ENCODE results near the gene TOP1.
"Not testable (repeated sequence)": the region's sequence is repeated elsewhere in the genome, so short reads cannot be mapped to it uniquely, and the experiment has no call there.

The TOP1 gene

GRCh38 chr20:41095110-41095969 is 66.7 kb downstream of the TOP1 start:
- peak; percentile 53 to 65 for ATAC-seq

GRCh38 chr20:41098703-41099250 is 70.2 kb downstream of the TOP1 start:
- no peak for ATAC-seq

- ATAC-seq: no peak
Measured at GRCh38 chr20:41100001-41100480, 71.4 kb downstream of the TOP1 start.

DNA sequence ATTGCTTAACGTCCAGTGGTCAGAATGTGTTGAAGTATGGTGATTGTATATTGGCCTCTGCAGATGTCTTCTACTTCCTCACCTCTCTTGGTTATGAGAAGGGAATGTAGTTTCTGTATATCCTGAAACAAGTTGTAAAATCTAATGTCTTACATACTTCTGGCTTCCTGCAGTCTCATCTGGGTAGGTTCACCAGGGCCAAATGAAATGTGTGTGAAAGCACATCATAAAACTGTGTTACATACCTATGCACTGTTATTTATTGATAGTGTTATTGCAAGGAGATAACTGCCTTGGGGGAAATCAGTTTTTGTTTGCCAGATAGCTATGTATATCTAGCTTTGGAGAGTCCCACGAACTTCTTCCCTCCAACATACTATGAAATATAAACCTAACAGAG is 73.0 kb downstream of the TOP1 start:
- ATAC-seq: no peak

DNA sequence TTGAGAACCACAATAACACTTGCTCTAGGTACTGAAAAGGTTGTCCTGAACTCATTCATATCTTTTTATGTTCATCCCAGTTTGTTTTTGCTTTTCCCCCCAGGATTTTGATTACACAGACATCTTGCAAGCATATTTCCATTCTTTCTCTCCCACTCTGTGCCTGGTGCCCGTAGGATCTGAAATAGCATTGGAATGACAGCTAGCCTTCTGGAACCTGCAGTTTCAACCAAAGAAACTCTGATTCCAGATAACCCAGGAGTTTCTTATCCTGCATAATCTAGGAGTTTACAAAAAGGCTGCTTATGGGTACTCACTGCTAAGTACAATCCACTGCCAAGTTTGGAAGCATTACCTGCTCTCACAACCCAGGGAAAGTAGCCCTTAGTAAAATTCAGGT is 79.9 kb downstream of the TOP1 start:
- ATAC-seq: no peak

- no peak for ATAC-seq
Measured at GRCh38 chr20:41110012-41110411, 81.4 kb downstream of the TOP1 start.

DNA sequence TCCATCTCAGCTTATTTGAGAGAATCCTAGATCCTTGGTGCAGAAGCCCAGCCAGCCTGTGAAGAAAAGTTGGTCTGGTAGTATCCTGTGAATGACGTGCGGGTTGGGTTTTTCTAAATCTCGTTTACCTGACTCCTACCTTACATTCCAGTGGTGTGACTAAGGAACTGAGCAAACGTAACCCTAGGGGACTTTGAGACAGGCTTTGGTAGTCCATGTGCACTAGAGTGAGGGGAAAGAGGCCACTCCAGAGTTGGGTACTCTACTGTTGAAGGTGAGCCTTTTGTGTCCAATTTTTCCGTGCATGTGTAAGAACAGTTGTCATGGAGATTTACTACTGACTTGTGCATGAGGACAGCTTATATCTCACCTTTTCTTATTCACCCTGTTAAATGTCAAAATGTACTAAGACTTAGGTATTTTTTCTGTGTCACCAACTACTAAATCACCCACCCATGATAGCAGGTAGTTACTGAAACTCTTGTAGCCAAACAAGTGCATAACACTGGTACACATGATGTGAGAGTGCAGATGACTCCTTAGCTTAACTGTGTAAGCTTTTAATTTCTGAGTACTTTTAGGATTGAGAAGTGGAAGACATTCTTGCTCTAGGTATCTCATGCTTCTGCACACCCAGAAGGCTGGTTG is 82.4 kb downstream of the TOP1 start:
- ATAC-seq: peak in 1 of 2 donors; percentile 10

DNA sequence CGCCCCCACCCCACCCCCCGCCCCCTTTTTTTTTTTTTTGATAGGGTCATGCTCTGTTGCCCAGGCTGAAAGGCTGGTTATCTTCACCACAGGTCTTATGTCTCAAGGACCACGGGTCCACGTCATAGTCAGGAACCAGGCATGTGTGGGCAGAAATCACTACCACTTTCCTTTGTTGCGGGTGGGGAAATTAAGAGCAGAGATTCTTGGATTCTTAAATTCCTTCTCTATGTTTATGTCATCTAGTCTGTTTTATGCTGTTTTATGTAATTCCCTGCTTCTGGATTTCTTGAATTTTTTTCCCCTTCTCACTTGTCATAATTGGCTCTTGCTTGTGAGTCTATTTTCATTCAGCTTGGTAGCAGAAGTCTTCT is 82.9 kb downstream of the TOP1 start:
- no peak for ATAC-seq

GRCh38 chr20:41116282-41116956 is 87.8 kb downstream of the TOP1 start:
- no peak for ATAC-seq

DNA sequence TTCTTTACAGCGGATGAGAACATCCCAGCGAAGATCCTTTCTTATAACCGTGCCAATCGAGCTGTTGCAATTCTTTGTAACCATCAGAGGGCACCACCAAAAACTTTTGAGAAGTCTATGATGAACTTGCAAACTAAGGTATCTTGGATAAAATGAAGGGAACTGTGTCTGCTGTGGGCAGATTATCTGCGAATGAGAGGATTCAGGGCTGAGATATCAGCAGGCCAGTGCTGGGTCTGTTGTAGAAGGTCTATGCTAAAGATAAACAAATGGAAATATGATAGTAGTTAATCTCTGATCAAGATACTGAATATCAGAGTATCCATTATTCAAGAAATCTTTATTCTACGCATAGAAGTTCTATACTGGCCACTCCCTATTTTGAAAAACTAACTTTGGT is 89.5 kb downstream of the TOP1 start:
- ATAC-seq: not testable (repeated sequence)

DNA sequence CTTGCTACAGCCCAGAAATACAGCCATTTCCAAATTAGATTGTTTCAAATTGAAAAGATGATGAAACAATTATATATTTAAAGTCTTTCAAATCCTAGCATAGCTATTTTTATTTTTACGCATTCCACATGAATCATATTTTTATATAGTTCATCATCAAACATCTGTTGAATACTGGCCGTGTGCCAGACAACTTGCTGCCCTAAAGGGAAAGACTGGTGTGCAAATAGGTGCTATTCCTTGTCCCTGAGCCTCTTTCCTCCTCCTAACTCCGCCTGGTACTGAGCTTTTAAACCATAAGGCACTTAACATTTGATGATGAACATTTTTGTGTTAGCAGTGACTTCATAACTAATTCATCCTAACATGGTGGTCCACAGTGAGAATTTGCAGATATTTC is 90.0 kb downstream of the TOP1 start:
- no peak for ATAC-seq

DNA sequence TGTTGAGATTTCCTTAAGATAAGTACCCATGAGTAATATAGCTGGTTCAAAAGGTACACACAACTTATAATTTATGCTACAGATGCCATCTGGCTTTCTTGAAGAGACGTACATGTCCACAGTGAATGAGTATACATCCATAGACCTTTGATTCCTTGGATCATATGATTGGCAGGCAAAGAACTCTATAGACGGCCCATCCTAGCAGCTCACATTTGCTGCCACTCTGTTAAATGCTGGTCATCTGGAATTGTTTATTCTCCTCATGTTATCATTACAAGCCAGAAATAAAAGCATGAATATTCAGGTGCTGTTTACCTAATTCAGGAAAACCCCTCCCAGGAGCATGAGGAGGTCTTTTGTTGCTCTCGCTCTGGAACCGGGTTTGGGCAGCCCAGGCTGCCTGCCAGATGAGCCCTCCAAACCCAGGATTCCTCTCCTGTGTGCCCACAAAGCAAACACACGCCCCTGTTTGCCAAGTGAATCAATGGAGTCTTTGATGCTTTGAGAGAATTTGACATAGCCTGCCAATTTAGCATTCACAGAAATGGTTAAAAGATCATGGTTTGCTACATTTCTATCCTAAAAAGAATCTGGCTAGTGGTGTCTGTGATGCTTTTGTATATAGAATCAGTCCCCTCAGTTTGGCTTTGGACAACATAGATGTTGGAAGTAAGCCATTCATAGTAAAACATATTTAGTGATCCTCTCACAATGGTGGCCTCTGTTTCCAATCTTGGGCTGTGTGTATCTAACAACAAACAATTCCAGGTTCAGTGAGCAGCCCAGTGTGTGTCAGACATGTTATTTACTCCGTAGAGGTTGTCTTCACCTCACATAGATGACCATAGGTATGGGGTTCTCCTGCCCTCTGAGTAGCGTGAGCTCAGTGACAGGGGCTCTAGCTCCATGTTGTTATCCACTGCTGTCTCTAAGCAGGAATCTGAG is 91.3 kb downstream of the TOP1 start:
- ATAC-seq: no peak

DNA sequence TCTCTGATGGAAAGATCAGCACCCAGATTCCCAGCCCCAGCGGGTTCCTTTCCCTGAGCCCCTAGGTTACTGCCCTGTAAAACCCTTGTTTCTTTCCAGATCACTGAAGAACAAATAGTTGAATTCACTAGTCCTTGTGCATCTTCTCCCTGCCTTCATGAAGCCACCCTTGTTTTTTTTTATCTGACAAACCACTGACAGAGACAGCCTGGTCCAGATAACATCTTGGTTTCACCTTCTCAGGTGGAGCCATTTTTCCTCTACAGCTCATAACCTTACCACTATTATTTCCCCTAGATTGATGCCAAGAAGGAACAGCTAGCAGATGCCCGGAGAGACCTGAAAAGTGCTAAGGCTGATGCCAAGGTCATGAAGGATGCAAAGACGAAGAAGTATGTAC is 92.8 kb downstream of the TOP1 start:
- ATAC-seq: no peak

DNA sequence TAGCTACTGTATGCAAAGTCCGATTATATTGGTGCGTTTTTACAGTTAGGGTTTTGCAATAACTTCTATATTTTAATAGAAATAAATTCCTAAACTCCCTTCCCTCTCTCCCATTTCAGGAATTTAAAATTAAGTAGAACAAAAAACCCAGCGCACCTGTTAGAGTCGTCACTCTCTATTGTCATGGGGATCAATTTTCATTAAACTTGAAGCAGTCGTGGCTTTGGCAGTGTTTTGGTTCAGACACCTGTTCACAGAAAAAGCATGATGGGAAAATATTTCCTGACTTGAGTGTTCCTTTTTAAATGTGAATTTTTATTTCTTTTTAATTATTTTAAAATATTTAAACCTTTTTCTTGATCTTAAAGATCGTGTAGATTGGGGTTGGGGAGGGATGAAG is 95.0 kb downstream of the TOP1 start:
- ATAC-seq: no peak

- ATAC-seq: no peak
Measured at GRCh38 chr20:41124451-41125094, 96.0 kb downstream of the TOP1 start.

GRCh38 chr20:41125530-41126457 is 97.2 kb downstream of the TOP1 start:
- no peak for ATAC-seq

DNA sequence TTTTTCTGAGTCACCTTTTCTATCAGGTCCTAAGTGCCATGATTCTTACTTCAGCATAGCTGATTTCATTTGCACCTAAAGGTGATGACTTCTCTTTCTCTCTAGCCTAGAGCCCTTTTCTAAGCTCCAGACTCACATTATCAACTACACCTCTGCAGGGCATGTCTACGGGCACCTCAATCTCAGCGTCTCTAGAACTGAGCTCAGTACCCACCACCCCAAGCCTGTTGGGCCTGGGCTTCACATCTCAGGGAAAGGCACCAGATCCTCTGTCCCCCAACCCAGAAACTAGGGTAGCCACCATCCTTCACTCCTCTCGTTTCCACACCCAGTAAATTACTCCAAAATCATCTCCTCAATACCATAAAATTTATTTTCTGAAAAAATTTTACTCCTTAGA is 98.1 kb downstream of the TOP1 start:
- ATAC-seq: no peak

GRCh38 chr20:41128317-41128716 is 99.7 kb downstream of the TOP1 start:
- not testable (repeated sequence) for ATAC-seq

- no peak for ATAC-seq
Measured at GRCh38 chr20:41131594-41132387, 103.2 kb downstream of the TOP1 start.

DNA sequence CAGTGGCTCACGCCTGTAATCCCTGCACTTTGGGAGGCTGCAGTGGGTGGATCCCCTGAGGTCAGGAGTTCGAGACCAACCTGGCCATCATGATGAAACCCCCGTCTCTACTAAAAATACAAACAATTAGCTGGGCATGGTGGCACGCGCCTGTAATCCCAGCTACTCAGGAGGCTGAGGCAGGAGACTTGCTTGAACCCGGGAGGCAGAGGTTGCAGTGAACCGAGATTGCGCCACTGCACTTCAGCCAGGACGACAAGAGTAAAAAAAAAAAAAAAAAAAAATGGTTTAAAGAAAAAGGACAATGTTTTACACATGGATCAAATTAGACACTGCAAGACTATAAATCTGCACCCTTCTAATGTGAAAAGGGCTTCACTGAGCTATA is 103.8 kb downstream of the TOP1 start:
- not testable (repeated sequence) for ATAC-seq

Data from activated CD4-positive, CD25-positive, alpha-beta regulatory T cell treated with anti-CD3 and anti-CD28 coated beads, Interleukin-2, amount 50 U/mL, for 24 hours (primary cell).